Cerebellar cortex (tissue), 1 donor: ENCODE results near the gene DDX39A.
A peak's percentile ranks its signal among the peaks of the same experiment; 100 is the strongest.
"Not testable (repeated sequence)": the region's sequence is repeated elsewhere in the genome, so short reads cannot be mapped to it uniquely, and the experiment has no call there.

Experiments
- DNase-seq: peaks from one replicate; pipeline ENCODE4 v3.0.0-alpha.2; 2015; ENCODE audit warnings: low spot score

DDX39A gene

DNA sequence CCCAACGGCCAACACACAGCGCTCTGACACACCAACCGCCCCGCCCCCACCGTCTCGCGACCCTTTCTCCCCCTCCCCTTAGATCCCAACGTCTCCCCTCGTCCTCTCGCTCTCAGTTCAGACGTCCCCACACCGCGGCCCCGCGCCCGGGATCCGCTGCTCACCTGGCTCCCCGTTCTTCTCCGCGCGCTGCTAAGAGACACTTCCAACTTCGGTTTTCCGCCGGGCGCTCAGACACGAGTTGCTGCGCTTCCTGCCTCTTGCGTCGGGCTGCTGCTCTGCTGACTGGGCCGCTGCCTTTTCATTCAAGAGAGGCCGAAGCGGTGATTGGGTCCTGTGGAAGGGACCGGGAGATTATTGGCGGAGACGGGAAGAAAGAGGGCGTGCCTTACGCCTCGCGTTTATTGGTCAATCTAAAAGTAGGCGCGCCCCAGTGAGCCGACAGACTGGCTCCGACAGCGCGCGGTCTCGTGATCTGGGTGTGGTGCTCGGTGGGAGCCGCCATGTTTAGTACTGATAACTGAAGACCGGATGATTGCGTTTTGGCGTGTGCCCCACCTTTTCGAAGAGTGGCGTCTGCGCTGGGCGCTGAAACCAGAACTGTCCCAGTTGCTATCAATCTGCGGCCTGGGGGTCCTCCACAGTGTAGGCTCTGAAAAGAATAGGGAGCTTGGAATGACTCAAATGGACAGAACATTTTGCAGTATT lies at the start of gene DDX39A:
DDX39A (minus strand) TSS at position 236 of the 708 bp plus-strand sequence. CDS start 6,121 bp downstream, outside the sequence.
- peak; percentile 99 for DNase-seq

DNA sequence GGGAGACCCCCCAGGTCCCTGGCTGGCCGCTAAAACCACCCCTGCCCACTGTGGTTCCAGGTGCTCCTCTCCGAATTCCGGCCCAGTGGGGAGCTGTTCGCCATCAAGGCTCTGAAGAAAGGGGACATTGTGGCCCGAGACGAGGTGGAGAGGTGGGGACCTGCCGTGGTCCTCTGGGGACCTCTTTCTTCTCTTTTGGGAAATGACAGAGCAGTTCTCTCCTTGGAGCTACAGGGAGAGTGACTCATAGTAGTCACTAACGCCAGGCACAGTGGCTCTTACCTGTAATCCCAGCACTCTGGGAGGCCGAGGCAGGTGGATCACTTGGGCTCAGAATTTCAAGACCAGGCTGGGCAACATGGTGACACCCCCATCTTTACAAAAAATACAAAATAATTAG lies 48.7 kb upstream of the DDX39A start:
- peak; percentile 48 for DNase-seq

DNA sequence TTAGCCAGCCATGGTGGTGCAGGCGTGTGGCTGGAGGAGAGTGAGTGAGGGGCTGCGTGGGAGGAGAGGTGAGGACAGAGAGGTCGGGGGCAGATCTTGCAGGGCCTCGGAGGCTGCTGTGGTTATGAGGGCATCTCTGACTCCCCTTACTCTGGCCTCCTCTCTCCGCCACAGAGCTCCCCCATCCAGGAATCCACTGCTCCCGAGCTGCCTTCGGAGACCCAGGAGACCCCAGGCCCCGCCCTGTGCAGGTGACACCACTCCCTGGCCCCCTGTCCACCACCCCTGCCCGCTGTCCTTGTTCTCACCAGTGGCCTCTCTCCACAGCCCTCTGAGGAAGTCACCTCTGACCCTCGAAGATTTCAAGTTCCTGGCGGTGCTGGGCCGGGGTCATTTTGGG lies 48.2 kb upstream of the DDX39A start:
- DNase-seq: no peak

DNA sequence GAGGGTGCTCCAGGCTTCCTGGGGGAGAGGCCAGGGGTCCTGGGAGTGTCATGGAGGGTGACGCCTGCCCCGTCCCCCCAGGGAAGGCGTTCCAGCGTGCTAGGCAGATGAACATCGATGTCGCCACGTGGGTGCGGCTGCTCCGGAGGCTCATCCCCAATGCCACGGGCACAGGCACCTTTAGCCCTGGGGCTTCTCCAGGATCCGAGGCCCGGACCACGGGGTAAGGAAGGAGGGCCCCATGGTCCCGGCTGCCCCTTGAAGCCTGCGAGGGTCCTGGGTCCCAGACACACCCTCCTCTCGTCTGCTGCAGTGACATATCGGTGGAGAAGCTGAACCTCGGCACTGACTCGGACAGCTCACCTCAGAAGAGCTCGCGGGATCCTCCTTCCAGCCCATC lies 44.6 kb upstream of the DDX39A start:
- DNase-seq: no peak

DNA sequence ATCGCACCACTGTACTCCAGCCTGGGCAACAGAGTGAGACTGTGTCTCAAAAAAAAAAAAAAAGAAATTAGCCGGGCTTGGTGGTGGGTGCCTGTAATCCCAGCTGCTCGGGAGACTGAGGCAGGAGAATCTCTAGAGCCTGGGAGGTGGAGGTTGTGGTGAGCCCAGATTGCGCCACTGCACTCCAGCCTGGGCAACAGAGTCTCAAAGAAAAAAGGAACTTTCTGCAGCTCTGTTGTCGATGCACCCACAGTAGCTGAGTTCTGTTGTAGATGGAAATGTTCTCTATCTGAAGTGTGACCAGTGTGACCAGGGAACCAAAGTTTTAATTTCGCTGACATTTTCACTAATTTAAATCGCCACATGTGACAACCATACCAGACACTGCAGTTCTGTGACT lies 43.3 kb upstream of the DDX39A start:
- not testable (repeated sequence) for DNase-seq

DNA sequence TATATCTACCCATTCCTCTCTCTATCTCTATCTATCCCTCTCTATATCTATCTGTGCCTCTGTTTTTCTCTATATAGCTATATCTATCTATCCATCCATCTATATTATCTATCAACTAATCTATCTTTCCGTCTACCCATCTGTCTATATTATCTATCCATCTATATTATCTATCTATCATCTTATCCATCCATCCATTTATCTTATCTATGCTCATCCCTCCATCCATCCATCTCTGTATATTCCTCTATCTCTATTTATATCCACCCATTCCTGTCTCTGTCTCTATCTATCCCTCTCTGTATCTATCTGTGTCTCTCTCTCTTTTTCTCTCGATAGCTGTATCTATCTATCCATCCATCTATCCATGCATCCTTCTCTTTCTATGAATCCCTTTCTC lies 41.8 kb upstream of the DDX39A start:
- DNase-seq: no peak

DNA sequence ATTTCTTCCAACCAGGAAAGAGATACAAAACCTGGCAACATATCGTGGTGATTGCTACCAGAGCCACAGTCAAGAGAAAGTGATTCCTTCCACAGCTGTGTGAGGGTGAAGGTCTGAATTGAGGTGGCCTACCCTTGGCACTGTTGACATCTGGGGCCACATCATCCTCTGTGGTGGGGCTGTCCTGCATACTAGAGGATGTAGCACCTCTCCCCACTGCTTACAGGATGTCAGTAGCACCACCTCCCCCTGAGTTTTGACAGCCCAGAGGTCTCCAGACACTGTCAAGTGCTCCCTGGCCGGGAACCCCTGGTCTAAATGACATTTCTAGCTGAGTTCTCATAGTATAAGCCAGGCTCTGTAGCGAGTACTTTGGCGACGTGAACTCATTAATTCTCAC lies 40.6 kb upstream of the DDX39A start:
- DNase-seq: no peak

DNA sequence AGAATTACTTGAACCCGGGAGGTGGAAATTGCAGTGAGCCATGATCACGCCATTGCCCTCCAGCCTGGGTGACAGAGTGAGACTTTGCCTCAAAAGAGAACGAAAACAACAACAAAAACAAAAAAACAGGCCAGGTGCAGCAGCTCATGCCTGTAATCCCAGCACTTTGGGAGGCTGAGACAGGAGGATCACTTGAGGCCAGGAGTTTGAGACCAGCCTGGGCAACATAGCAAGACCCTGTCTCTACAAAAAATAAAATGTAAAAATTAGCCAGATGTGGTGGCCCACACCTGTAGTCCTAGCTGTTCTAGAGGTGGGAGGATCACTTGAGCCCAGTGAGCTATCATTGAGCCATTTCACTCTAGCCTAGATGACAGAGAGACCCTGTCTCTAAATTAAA lies 33.2 kb upstream of the DDX39A start:
- DNase-seq: not testable (repeated sequence)

DNA sequence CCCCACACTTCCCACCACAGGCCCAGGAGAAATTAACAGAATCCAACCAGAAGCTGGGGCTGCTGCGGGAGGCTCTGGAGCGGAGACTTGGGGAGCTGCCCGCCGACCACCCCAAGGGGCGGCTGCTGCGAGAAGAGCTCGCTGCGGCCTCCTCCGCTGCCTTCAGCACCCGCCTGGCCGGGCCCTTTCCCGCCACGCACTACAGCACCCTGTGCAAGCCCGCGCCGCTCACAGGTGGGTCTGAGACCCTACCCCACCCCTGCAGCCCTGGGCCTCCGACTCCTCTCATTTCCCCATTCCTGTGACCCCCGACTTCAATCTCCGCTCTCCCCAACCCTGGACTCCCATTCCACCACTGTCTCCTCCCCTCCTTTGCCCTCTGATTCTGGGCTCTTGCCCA lies 31.7 kb upstream of the DDX39A start:
- DNase-seq: no peak

DNA sequence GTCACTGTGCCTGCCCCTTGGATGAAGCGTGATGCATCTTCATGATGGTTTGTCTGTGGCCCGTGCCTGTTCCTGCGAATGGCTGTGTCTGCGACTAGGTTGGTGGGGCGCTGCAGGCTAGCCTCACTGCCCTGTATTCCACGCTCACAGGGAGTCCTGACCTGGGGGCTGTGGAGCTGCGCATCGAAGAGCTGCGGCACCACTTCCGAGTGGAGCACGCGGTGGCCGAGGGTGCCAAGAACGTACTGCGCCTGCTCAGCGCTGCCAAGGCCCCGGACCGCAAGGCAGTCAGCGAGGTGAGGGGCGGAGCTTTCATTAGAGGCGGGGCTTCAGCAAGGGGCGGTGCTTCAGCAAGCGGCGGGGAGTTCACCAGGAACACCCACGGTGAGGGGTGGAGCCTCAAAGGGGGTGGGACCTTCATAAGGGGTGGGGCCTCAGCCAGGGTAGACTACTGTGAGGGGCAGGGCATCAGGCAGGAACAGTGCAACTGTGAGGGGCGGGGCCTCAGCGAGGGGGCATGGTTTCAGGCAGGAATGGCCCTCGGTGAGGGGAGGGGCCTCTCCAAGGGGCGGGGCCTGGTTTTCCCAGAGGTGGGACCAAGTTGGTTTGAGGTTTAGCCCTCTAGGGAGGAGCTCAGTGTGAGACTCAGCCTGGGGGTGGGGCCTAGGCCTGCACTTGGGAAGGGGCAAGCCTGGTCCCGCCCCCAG lies 31.2 kb upstream of the DDX39A start:
- DNase-seq: peak; percentile 71

DNA sequence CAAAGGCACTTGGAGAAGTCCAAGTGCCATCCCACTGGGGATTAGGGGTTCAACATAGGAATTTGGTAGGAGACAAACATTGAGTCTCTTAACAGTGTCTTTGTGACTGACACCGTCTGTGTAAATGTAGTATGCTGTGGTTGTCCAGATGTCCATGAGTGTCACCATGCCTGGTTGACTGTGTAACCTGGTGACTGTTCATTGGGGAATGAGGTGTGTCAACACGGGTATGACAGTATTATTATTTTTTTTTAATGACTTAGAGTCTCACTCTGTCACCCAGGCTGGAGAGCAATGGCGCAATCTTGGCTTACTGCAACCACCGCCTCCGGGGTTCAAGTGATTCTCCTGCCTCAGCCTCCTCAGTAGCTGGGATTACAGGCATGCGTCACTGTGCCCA lies 30.2 kb upstream of the DDX39A start:
- DNase-seq: no peak

DNA sequence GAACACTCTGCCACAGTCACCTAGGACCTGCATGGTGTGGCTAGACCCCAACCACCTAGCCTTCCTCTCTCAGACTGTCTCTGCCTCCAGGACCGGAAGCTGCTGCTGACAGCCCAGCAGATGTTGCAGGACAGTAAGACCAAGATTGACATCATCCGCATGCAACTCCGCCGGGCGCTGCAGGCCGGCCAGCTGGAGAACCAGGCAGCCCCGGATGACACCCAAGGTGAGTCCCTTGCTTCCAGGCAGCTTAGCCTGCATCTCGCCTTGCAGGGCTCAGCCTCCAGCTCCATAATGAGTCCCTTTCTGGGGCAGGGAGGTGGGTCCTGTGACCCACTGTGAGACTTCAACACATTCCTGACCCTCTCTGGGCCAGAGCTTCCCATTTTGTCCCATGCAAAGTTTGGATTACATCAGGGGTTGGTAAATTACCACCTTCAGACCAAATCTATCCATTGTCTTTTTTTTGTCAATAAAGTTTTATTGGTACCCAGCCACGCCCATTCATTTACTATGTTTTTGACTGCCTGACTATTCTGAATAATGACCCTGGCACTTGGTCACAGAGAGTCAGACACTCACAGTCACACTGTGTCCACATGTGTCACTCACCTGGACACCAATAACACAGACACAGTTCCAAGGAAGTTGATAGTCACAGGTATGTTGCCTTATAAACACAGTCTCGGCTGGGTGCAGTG lies 27.3 kb upstream of the DDX39A start:
- DNase-seq: no peak

DNA sequence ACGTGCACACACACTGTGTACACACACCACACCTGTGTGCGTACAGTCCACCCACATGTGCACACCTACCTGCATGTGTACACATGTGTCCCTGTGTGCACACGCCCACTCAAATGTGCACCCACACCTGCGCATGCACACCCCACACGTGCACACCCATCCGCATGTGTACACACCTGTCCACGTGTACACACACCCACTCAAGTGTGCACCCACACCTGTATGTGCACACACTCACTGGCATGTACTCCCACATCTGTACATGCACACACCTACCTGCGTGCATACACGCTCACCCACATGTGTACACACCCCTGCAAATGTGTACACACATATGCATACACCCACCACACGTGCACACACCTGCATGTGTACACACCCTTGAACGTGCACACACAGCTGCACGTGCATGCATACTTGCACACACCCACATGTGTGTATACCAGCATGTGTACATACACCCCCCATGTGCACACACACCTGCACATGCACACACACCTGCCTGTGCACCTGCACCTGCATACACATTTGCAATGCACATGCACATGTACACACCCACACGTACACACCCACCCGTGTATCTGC lies 24.6 kb upstream of the DDX39A start:
- no peak for DNase-seq

DNA sequence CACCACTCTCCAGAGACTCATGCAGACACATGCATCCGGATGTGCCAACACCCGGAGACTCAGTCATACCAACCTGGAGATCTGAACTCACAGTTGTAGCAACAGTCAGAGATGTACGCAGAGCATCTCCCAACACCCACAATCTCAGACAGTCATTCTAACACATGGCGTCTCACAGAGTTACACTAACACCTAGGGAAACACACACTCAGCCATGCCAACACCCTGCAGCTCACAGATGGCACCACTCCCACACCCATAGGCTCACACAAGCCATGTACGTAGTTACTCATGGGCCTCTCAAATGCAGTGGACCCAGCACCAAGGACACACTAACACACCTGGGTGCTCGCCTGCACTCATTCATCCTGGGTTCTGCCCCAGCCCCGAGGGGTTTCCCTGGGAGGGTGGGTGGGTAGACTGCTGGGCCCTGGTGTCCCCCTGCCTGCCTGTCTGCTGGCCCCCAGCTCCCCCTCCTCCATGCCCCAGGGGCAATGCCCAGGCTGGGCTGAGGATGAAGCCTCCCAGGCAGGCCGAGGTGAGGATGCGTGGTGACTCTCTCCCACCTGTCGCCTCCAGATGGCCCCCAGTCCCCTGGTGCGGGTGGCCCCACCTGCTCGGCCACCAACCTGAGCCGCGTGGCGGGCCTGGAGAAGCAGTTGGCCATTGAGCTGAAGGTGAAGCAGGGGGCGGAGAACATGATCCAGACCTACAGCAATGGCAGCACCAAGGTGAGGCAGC lies 23.9 kb upstream of the DDX39A start:
- DNase-seq: no peak

DNA sequence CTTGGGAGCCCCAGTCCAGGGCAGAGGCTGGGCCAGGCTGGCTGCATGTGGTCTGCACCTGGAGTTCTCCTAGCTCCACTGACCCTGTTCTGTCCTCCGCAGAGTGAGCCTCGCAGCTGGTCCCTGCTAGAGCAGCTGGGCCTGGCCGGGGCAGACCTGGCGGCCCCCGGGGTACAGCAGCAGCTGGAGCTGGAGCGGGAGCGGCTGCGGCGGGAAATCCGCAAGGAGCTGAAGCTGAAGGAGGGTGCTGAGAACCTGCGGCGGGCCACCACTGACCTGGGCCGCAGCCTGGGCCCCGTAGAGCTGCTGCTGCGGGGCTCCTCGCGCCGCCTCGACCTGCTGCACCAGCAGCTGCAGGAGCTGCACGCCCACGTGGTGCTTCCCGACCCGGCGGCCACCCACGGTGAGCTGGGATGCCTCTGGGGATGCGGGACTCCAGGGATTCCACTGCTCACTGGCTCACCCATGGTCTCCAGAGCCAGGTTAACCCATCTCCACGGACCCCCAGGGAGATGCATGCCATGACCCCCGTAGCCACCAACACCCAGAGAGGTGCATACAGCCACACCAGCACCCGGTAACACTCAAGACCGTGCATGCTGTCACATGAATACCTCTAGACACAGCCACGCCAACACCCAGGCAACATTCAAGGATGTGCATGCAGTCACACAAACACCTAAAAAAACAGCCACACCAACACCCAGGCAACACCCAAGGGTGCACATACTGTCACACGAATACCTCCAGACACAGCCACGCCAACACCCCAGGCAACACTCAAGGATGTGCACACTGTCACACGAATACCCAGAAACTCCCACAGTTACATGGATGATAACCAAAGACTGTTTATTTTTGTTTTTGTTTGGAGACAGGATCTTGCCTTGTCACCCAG lies 22.1 kb upstream of the DDX39A start:
- no peak for DNase-seq

DNA sequence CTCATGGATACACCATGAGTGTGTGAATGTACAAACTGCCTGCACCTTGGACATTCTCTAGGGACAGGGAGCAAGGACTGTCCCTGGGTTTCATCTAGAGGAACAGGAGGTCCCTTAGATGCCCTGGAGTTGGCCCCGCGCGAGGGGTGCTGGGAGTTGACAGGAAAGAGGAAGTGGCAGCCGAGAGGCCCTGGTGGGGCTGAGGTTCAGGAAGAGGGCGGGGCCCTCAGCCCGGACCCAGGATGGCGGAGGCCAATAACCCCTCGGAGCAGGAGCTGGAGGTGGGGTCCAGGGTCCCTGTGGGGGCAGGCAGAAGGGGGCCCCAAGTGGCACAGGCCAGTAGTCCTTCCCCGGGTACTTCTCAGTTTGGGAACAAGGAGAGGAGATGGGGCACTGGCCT lies 20.9 kb upstream of the DDX39A start:
- no peak for DNase-seq

DNA sequence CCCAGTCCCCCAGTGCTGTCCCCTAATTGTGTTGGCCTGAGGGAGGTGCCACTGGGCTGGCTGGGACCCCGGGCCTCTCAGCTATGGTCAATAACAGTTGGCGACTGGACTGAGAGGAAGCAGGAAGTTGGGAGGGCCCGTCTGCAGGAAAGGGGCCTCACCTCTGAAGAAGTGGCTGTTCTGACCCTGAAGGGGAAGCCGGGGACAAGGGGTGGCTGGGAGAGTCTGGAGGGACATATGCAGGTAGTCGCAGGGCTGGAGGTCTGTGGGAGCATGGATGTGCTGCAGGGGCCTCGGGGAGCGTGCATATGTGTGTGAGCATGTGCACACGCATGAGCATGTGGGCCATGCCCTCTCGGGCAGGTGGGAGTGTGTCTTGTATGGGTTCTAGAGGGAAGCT lies 19.9 kb upstream of the DDX39A start:
- no peak for DNase-seq

DNA sequence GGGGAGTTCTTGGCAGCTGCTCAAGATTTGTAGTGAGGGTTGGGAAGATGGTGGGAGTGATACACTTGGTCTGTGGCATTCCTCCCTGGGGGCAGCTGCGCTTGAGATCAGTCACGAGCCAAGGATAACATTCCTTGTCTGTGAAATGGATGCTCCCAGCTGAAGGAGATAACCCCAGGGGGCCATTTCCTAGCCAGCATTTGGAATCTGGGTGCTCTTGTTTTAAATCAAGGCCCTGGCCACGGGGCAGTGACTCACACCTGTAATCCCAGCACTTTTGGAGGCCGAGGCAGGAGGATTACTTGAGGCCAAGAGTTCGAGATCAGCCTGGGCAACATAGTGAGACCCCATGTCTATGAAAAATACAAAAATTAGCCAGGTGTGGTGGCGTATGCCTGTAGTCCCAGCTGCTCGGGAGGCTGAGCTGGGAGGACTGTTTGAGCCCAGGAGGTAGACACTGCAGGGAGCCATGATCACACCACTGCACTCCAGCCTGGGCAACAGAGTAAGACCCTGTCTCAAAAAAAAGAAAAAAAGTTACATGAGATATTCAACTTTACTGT lies 18.5 kb upstream of the DDX39A start:
- DNase-seq: no peak

DNA sequence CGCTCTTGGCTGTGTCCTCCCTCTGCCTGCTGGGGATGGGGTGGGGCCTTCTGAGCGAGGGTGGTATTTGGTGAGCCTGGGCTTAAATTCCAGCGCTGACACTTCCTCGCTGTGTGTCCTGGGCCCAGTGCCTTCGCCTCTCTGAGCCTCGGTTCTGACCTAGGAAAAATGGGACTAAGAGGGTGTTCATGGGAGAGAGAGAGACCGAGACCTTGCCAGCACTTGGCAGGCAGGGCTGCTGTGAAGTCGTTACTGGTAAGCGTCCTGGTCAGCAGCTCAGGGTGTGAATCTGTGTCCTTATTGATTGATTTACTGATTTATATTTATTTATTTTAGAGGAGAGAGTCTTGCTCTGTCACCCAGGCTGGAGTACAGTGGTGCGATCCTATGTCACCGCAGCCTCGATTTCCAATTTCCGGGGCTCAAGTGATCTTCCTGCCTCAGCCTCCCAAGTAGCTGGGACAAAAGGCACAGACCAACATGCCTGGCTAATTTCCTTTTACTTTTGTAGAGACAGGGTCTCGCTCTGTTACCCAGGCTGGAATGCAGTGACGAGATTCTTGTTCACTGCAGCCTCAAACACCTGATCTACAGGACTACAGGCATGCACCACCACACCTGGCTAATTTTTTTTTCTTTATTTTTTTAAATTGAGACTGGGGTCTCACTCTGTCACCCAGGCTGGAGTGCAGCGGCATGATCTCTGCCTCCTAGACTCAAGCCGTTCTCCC lies 16.3 kb upstream of the DDX39A start:
- DNase-seq: no peak
